H1 (cell line): Measurements from ENCODE around the gene ENTPD2. TPM values are rescaled to one million over a fixed set of nuclear protein-coding genes. Genes with fewer than 3 reads are reported as not detected.
A peak's percentile ranks its signal among the peaks of the same experiment; 100 is the strongest.
"Not testable (repeated sequence)": the region's sequence is repeated elsewhere in the genome, so short reads cannot be mapped to it uniquely, and the experiment has no call there.

Source experiments
- CTCF ChIA-PET: fragments of 300-600 bp; sonication (Branson Sonifier 250); formaldehyde crosslinking; loops from one replicate; lab custom pipeline; 2021; ENCODE audit not compliant: partially characterized antibody; lab: Charles Lee
- POLR2A ChIA-PET: fragments of 300-600 bp; sonication (Branson Sonifier 250); formaldehyde crosslinking; loops from one replicate; lab custom pipeline; 2021; ENCODE audit warnings: inconsistent platforms; ENCODE audit not compliant: partially characterized antibody; lab: Charles Lee
- DNase-seq, 2 experiments: peaks; one replicate each; pipeline versions ENCODE4 v3.0.0 to v3.0.0-alpha.2; 2010 to 2022; ENCODE audit warnings: low spot score in 2 of 2, low read depth in 1 of 2, mixed read lengths in 1 of 2
- FAIRE-seq: peaks from 2 replicates; lab custom pipeline; 2011; peaks lifted over from hg19 to GRCh38; lab: Jason Lieb, UNC
- H2AFZ ChIP-seq: 2 replicates; pipeline ENCODE4 v1.8.1; 2012; ENCODE audit warnings: low read length, inconsistent platforms
- H2AK5ac ChIP-seq: 2 replicates; pipeline ENCODE4 v1.6.1; 2013; ENCODE audit warnings: low read depth, low read length
- H2BK120ac ChIP-seq: replicated peaks from 2 replicates; pipeline ENCODE3; 2013; ENCODE audit warnings: low read depth, low read length, inconsistent platforms
- H2BK12ac ChIP-seq: 2 replicates; pipeline ENCODE4 v1.6.1; 2013; ENCODE audit warnings: low read depth, low read length
- H2BK15ac ChIP-seq: 2 replicates; pipeline ENCODE4 v1.6.1; 2013; ENCODE audit warnings: low read length
- H2BK20ac ChIP-seq: 2 replicates; pipeline ENCODE4 v1.6.1; 2013; ENCODE audit warnings: low read length
- H2BK5ac ChIP-seq: 2 replicates; pipeline ENCODE4 v1.6.1; 2013; ENCODE audit warnings: low read depth, low read length
- H3K14ac ChIP-seq: 2 replicates; pipeline ENCODE4 v1.6.1; 2013; ENCODE audit warnings: inconsistent platforms; ENCODE audit not compliant: insufficient read length
- H3K18ac ChIP-seq: 2 replicates; pipeline ENCODE4 v1.6.1; 2013; ENCODE audit warnings: low read length; ENCODE audit errors: extremely low read depth
- H3K23ac ChIP-seq: 2 replicates; pipeline ENCODE4 v1.6.1; 2013; ENCODE audit warnings: inconsistent platforms; ENCODE audit not compliant: insufficient read length
- H3K23me2 ChIP-seq: 2 replicates; pipeline ENCODE4 v1.6.1; 2013; ENCODE audit warnings: low read depth, low read length
- H3K27ac ChIP-seq: 2 replicates; pipeline ENCODE4 v1.6.1; 2011; ENCODE audit warnings: low read depth, low read length, inconsistent platforms
- H3K27me3 ChIP-seq, 4 experiments: replicated peaks in 1 of 4; 1 replicate in 1 of 4; 2 replicates in 3 of 4; pipeline versions ENCODE4 v1.6.1 to v1.8.1; 2011 to 2013; ENCODE audit warnings: low read length in 3 of 4, mild to moderate bottlenecking in 3 of 4, inconsistent platforms in 2 of 4, mixed read lengths in 2 of 4, moderate library complexity in 1 of 4; ENCODE audit not compliant: control insufficient read depth in 3 of 4, insufficient read depth in 3 of 4; ENCODE audit errors: extremely low read depth in 1 of 4
- H3K36me3 ChIP-seq, 4 experiments: 2 replicates each; pipeline versions ENCODE4 v1.6.1 to v1.8.1; 2011 to 2013; ENCODE audit warnings: mild to moderate bottlenecking in 4 of 4, low read length in 3 of 4, moderate library complexity in 2 of 4, control low read depth in 1 of 4, inconsistent platforms in 1 of 4; ENCODE audit not compliant: insufficient read depth in 4 of 4, control insufficient read depth in 2 of 4
- H3K4ac ChIP-seq: replicated peaks from 2 replicates; pipeline ENCODE3; 2013; ENCODE audit warnings: low read length, low read depth, mixed read lengths, inconsistent platforms; ENCODE audit not compliant: insufficient read length
- H3K4me1 ChIP-seq, 4 experiments: replicated peaks in 1 of 4; 1 replicate in 1 of 4; 2 replicates in 3 of 4; pipeline versions ENCODE4 v1.6.1 to v1.8.1; 2011 to 2013; ENCODE audit warnings: low read length in 3 of 4, inconsistent platforms in 2 of 4, mixed read lengths in 1 of 4; ENCODE audit not compliant: insufficient read depth in 4 of 4, control insufficient read depth in 3 of 4
- H3K4me2 ChIP-seq, 2 experiments: 2 replicates each; pipeline versions ENCODE4 v1.6.1 to v1.8.1; 2011 to 2013; ENCODE audit warnings: low read depth in 2 of 2, low read length in 2 of 2, control low read depth in 1 of 2, inconsistent platforms in 1 of 2, mild to moderate bottlenecking in 1 of 2; ENCODE audit not compliant: insufficient read depth in 1 of 2
- H3K4me3 ChIP-seq, 4 experiments: fragments of 200-600, 300-600 bp in 1 of 4; sonication (generic), shearing (Covaris generic), sonication (Bioruptor Twin) in 1 of 4; 2 replicates each; pipeline versions ENCODE4 v1.5.1 to v1.8.1; 2011 to 2016; ENCODE audit warnings: low read length in 4 of 4, low read depth in 3 of 4, control low read depth in 2 of 4, inconsistent platforms in 2 of 4, mild to moderate bottlenecking in 2 of 4, mixed read lengths in 1 of 4, moderate library complexity in 1 of 4; ENCODE audit not compliant: insufficient read depth in 2 of 4; ENCODE audit errors: extremely low read depth in 1 of 4
- H3K56ac ChIP-seq: replicated peaks from 2 replicates; pipeline ENCODE3; 2013; ENCODE audit warnings: low read depth, mild to moderate bottlenecking, mixed read lengths, low read length, inconsistent platforms; ENCODE audit not compliant: insufficient read length
- H3K79me1 ChIP-seq: 2 replicates; pipeline ENCODE4 v1.6.1; 2013; ENCODE audit warnings: low read depth, low read length, control low read depth
- H3K79me2 ChIP-seq, 2 experiments: 2 replicates each; pipeline versions ENCODE4 v1.6.1 to v1.8.1; 2012 to 2013; ENCODE audit warnings: low read length in 2 of 2, mild to moderate bottlenecking in 2 of 2, inconsistent platforms in 1 of 2; ENCODE audit not compliant: insufficient read depth in 2 of 2, control insufficient read depth in 1 of 2
- H3K9ac ChIP-seq, 4 experiments: replicated peaks in 1 of 4; 1 replicate in 1 of 4; 2 replicates in 3 of 4; pipeline versions ENCODE4 v1.6.1 to v1.8.1; 2011 to 2013; ENCODE audit warnings: low read depth in 3 of 4, low read length in 3 of 4, control low read depth in 2 of 4, mild to moderate bottlenecking in 2 of 4, moderate library complexity in 2 of 4, inconsistent platforms in 1 of 4; ENCODE audit errors: extremely low read depth in 1 of 4
- H3K9me3 ChIP-seq, 2 experiments: 2 replicates each; pipeline versions ENCODE4 v1.6.1 to v1.8.1; 2012 to 2013; ENCODE audit warnings: mild to moderate bottlenecking in 2 of 2, moderate library complexity in 2 of 2, control low read depth in 1 of 2, inconsistent platforms in 1 of 2, low read depth in 1 of 2, low read length in 1 of 2, mixed read lengths in 1 of 2; ENCODE audit not compliant: insufficient read depth in 2 of 2
- H4K20me1 ChIP-seq, 2 experiments: replicated peaks in 1 of 2; 2 replicates each; pipeline versions ENCODE3 to v1.8.1; 2011 to 2013; ENCODE audit warnings: inconsistent platforms in 2 of 2, low read length in 2 of 2, mild to moderate bottlenecking in 1 of 2; ENCODE audit not compliant: insufficient read depth in 2 of 2, control insufficient read depth in 1 of 2
- H4K5ac ChIP-seq: 2 replicates; pipeline ENCODE4 v1.6.1; 2013; ENCODE audit warnings: low read length, low read depth, mixed read lengths, inconsistent platforms; ENCODE audit not compliant: insufficient read length
- H4K8ac ChIP-seq: 2 replicates; pipeline ENCODE4 v1.8.0; 2013; ENCODE audit warnings: mild to moderate bottlenecking, moderate library complexity, low read length, inconsistent platforms; ENCODE audit not compliant: insufficient read depth; ENCODE audit errors: extremely low read depth
- H4K91ac ChIP-seq: replicated peaks from 2 replicates; pipeline ENCODE3; 2013; ENCODE audit warnings: low read length, mixed read lengths, inconsistent platforms; ENCODE audit not compliant: insufficient read length
- CTCF ChIP-seq, 3 experiments: IDR thresholded peaks; 1 replicate in 2 of 3; 2 replicates in 1 of 3; pipeline versions ENCODE4 v1.5.1 to v1.6.1; 2011; ENCODE audit warnings: low read length in 3 of 3, mild to moderate bottlenecking in 3 of 3, inconsistent platforms in 2 of 3, low read depth in 1 of 3, moderate library complexity in 1 of 3; ENCODE audit not compliant: insufficient read depth in 1 of 3; ENCODE audit errors: control extremely low read depth in 1 of 3
- RAD21 ChIP-seq, 2 experiments: IDR thresholded peaks in 1 of 2; conservative IDR thresholded peaks in 1 of 2; 2 replicates each; pipeline ENCODE4 v1.6.1; 2011; ENCODE audit warnings: low read depth in 2 of 2, low read length in 2 of 2, improper control_type of control experiment in 1 of 2, inconsistent platforms in 1 of 2, mild to moderate bottlenecking in 1 of 2, moderate library complexity in 1 of 2
- WGBS, 2 experiments: shearing (Covaris generic) in 1 of 2; methylation state at CpG; one replicate each; pipeline versions ENCODE4 v1.1.6 to v1.1.7; 2013 to 2015; ENCODE audit warnings: low lambda C conversion rate in 2 of 2, mixed read lengths in 2 of 2, inconsistent platforms in 1 of 2, low coverage in 1 of 2, missing lambda C conversion rate in 1 of 2; ENCODE audit not compliant: insufficient replicate concordance in 2 of 2, insufficient coverage in 1 of 2, insufficient read length in 1 of 2; ENCODE audit errors: extremely low coverage in 1 of 2, missing lambda C conversion rate in 1 of 2; 5-methylcytosine and 5-hydroxymethylcytosine counted together
- polyA plus RNA-seq, 7 experiments: library from polyadenylated mRNA; depleted of rRNA in 3 of 7; stranded (reverse) in 5 of 7; unstranded in 2 of 7; fragments of >200 nt in 5 of 7; fragments of 200-250 nt in 2 of 7; gene quantifications; 1 replicate in 5 of 7; 2 replicates in 1 of 7; 4 replicates in 1 of 7; pipeline versions ENCODE4 v1.2.1 to v1.2.3, GENCODE V29; 2011 to 2013; ENCODE audit warnings: missing spikeins in 2 of 7, mixed read lengths in 2 of 7
- total RNA-seq: library from RNA; stranded (reverse); fragmentation: NEBNext Ultra II Directional; extraction: Animal tissue kit (Norgen Biotek cat#: 25700); gene quantifications from 2 replicates; pipeline ENCODE4 v1.2.1, GENCODE V29; 2021

The ENTPD2 gene
- total and polyA plus RNA-seq, 2 of the 8 experiments (the other 6 are each of a cell fraction or from before 2014, with no cell fraction given) = 0.65 to 3.8 TPM

DNA sequence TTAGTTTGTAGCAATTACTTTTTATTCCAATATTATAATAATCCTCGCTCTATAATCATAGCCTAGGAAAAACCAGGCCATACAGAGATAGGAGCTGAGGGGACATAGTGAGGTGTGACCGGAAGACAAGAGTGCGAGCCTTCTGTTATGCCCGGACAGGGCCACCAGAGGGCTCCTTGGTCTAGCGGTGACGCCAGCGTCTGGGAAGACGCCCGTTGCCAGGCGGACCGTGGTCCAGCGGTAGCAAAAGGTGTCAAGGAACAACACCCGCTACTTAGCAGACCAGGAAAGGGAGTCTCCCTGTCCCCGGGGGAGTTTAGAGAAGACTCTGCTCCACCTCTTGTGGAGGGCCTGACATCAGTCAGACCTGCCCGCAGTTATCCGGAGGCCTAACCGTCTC lies 49.6 kb downstream of the ENTPD2 start:
- peaks cover 0 to 10% of the 10 kb centered on the region in 2 experiments; a peak in 1 of 4 replicates for H3K9me3 ChIP-seq
- H3K56ac ChIP-seq, H2BK120ac ChIP-seq, H3K23ac ChIP-seq, H3K4me3 ChIP-seq, H3K4me2 ChIP-seq, H3K18ac ChIP-seq, H2AK5ac ChIP-seq, H3K14ac ChIP-seq, H3K27ac ChIP-seq, H2BK15ac ChIP-seq, H2BK12ac ChIP-seq, POLR2A ChIA-PET, H3K9ac ChIP-seq, H3K4ac ChIP-seq, H2BK20ac ChIP-seq, H3K79me1 ChIP-seq, FAIRE-seq, H4K91ac ChIP-seq, H3K79me2 ChIP-seq, H4K8ac ChIP-seq, H2AFZ ChIP-seq, H3K27me3 ChIP-seq, H2BK5ac ChIP-seq, H3K4me1 ChIP-seq, H4K20me1 ChIP-seq, H4K5ac ChIP-seq, H3K36me3 ChIP-seq, H3K23me2 ChIP-seq: not testable (repeated sequence)
- peak in 1 of 2 experiments; percentile 75 for DNase-seq
- TF ChIP-seq CTCF (IDR thresholded peaks at IDR 0.05; ENCODE audit: control extremely low read depth in 1 of 3, insufficient read depth in 1 of 3, low read depth in 1 of 3, low read length in 3 of 3) (peak in 2 of 3 experiments; percentile 26 to 30; a peak in 2 of 4 replicates), RAD21 (IDR thresholded peaks at IDR 0.05 in 1 of 2, conservative IDR thresholded peaks at IDR 0.05 in 1 of 2; ENCODE audit: low read depth in 2 of 2, low read length in 2 of 2) (peak; percentile 24 to 26; a peak in 2 of 4 replicates)
- WGBS, 2 experiments = 53% methylated on average over 17 of the region's 17 CpGs; no CpG with 5 or more reads in 1 of the 2 experiments
- CTCF ChIA-PET = interaction anchor here (0.7 to 3.5 kb wide), 12 partner anchors 11 to 200 kb away, joined by 3 to 19 read pairs (median 4); no protein-coding TSS in a partner anchor
